ENCODE data around the gene ZNF540. TPM values are rescaled to one million over a fixed set of nuclear protein-coding genes. Genes with fewer than 3 reads are reported as not detected.

The ZNF540 gene
- total RNA-seq = 1.4 TPM in 1 of 2 replicates, not detected in the other

GRCh38 chr19:37594304-37594981, at the start of gene ZNF540, which contains the start of gene ZNF571:
ZNF540 (plus strand) TSS chr19:37594876; CDS start chr19:37598448, 3,572 bp downstream.
ZNF571 (minus strand) TSS chr19:37594792; CDS start chr19:37586676, 8,116 bp downstream.

GRCh38 chr19:37655301-37655688, 60.6 kb downstream of the ZNF540 start, which contains the start of gene ZFP30:
ZFP30 (minus strand) TSS chr19:37655465; CDS start chr19:37647822, 7,643 bp downstream.

Other genes with a start within 250 kb of the ZNF540 start
- gene ZNF527, start 223.8 kb upstream of the ZNF540 start, total RNA-seq = 1.5 and 1.9 TPM in 2 replicates
- 2.5 and 3.6 TPM in 2 replicates for gene ZNF569, start 127.4 kb upstream of the ZNF540 start, total RNA-seq
- gene ZNF570, start 125.5 kb upstream of the ZNF540 start, total RNA-seq = 2.1 and 2.2 TPM in 2 replicates
- 0.34 and 0.73 TPM in 2 replicates for gene ZNF793, start 87.9 kb upstream of the ZNF540 start, total RNA-seq
- 1.6 and 1.8 TPM in 2 replicates for gene ZNF571, start 84 bp upstream of the ZNF540 start, total RNA-seq
- gene ZFP30, start 60.6 kb downstream of the ZNF540 start, total RNA-seq = 6.1 and 12.3 TPM in 2 replicates
- 1.4 and 4.3 TPM in 2 replicates for gene ZNF607, start 124.9 kb downstream of the ZNF540 start, total RNA-seq
- 3.0 and 5.1 TPM in 2 replicates for gene ZNF573, start 184.7 kb downstream of the ZNF540 start, total RNA-seq